T47D (cell line): ENCODE measurements around the gene CYP4F3.
A peak's percentile ranks its signal among the peaks of the same experiment; 100 is the strongest.
"Not testable (repeated sequence)": the region's sequence is repeated elsewhere in the genome, so short reads cannot be mapped to it uniquely, and the experiment has no call there.

Source experiments
- DNase-seq, 2 experiments: peaks; one replicate each; pipeline versions ENCODE4 v3.0.0 to v3.0.0-alpha.2; 2011 to 2012; ENCODE audit warnings: low read depth in 1 of 2, low spot score in 1 of 2
- JUND ChIP-seq: IDR thresholded peaks from 2 replicates; pipeline ENCODE4 v1.6.1; 2012; ENCODE audit warnings: low read depth
- in situ Hi-C: cut with HindIII; loops from 2 replicates; pipeline ENCODE4 v1.10.0; 2016; ENCODE audit warnings: low sequenced_read_pairs, low pct_unique_long_range_greater_than_20kb

CYP4F3 gene

GRCh38 chr19:15663247-15663646 lies 22.6 kb downstream of the CYP4F3 start:
- no peak for TF ChIP-seq JUND
- in situ Hi-C loops: no loop called here
- DNase-seq: no peak

GRCh38 chr19:15666186-15666585 lies 25.5 kb downstream of the CYP4F3 start:
- in situ Hi-C loops: no loop called here
- no peak for DNase-seq
- TF ChIP-seq JUND: no peak

- in situ Hi-C loops: no loop called here
- no peak for DNase-seq
- TF ChIP-seq JUND: no peak
Measured at GRCh38 chr19:15666883-15667282, 26.2 kb downstream of the CYP4F3 start.

GRCh38 chr19:15669440-15669839 lies 28.7 kb downstream of the CYP4F3 start:
- no peak for TF ChIP-seq JUND
- no peak for DNase-seq
- in situ Hi-C loops: no loop called here

- in situ Hi-C loops: no loop called here
- DNase-seq: no peak
- TF ChIP-seq JUND: no peak
Measured at GRCh38 chr19:15669891-15670290, 29.2 kb downstream of the CYP4F3 start.

GRCh38 chr19:15671237-15671821 lies 30.6 kb downstream of the CYP4F3 start:
- no peak for TF ChIP-seq JUND
- DNase-seq: no peak
- in situ Hi-C loops: no loop called here

GRCh38 chr19:15671891-15672579 lies 31.3 kb downstream of the CYP4F3 start:
- no peak for TF ChIP-seq JUND
- DNase-seq: peak in 1 of 2 experiments; percentile 10
- in situ Hi-C loops: no loop called here

- in situ Hi-C loops: no loop called here
- no peak for TF ChIP-seq JUND
- peak in 1 of 2 experiments; percentile 10 for DNase-seq
Measured at GRCh38 chr19:15672580-15673175, 32.0 kb downstream of the CYP4F3 start, which contains the start of gene CYP4F12. Gene CYP4F12 (plus strand): TSS chr19:15673087. CDS start chr19:15673530, 443 bp downstream.

GRCh38 chr19:15673176-15673654 lies 32.5 kb downstream of the CYP4F3 start:
- in situ Hi-C loops: no loop called here
- DNase-seq: no peak
- TF ChIP-seq JUND: no peak

- in situ Hi-C loops: no loop called here
- DNase-seq: no peak
- no peak for TF ChIP-seq JUND
Measured at GRCh38 chr19:15675560-15675959, 34.9 kb downstream of the CYP4F3 start.

- in situ Hi-C loops: no loop called here
Measured at GRCh38 chr19:15679089-15679488, 38.4 kb downstream of the CYP4F3 start.

GRCh38 chr19:15679865-15680264 lies 39.2 kb downstream of the CYP4F3 start:
- in situ Hi-C loops, DNase-seq: not testable (repeated sequence)

More at GRCh38 chr19:15679089-15679488, 38.4 kb downstream of the CYP4F3 start:
- TF ChIP-seq JUND: no peak
- no peak for DNase-seq
